ENCODE results near the gene CADM1. TPM values are rescaled to one million over a fixed set of nuclear protein-coding genes. Genes with fewer than 3 reads are reported as not detected.

The CADM1 gene
- total RNA-seq, 2 donors from 2014 or later, result 49.6 to 137 TPM

DNA sequence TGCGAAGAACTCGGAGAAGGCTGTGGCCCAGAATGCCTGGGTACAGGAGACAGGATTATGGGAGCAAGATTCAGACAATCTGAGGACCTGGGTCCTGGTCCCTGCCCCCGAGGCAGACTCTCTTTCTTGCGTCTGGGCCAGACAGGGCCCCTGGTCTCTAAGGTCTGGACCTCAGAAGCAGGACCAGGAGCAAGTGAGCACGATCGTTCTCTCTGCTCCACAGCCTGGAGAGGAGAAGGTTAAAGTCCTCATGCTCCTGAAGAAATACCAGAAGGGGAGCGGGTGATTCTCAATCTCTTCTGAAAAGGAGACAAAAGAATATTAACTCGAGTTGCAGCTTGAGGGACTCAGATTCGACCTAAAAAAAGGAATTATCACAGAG is 349.9 kb downstream of the CADM1 start:
- WGBS, result 82% methylated on average over 9 of the region's 9 CpGs
- DNase-seq (ENCODE audit: low spot score), result no peak
- H3K27me3 ChIP-seq (replicated peaks; ENCODE audit: insufficient read depth), result no peaks in the 10 kb centered on the region
- no peak overlapping the region for H3K27ac ChIP-seq
- TF ChIP-seq POLR2AphosphoS5 (IDR thresholded peaks at IDR 0.05) (no peak), POLR2A (IDR thresholded peaks at IDR 0.05) (no peak)
- TF ChIP-seq, protein P1, sequence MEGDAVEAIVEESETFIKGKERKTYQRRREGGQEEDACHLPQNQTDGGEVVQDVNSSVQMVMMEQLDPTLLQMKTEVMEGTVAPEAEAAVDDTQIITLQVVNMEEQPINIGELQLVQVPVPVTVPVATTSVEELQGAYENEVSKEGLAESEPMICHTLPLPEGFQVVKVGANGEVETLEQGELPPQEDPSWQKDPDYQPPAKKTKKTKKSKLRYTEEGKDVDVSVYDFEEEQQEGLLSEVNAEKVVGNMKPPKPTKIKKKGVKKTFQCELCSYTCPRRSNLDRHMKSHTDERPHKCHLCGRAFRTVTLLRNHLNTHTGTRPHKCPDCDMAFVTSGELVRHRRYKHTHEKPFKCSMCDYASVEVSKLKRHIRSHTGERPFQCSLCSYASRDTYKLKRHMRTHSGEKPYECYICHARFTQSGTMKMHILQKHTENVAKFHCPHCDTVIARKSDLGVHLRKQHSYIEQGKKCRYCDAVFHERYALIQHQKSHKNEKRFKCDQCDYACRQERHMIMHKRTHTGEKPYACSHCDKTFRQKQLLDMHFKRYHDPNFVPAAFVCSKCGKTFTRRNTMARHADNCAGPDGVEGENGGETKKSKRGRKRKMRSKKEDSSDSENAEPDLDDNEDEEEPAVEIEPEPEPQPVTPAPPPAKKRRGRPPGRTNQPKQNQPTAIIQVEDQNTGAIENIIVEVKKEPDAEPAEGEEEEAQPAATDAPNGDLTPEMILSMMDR (IDR thresholded peaks at IDR 0.05), result no peak
- H3K36me3 ChIP-seq, result no peaks in the 10 kb centered on the region
- intact Hi-C loops (cut with DNase I), result no loop called here
- no peaks in the 10 kb centered on the region for H3K4me1 ChIP-seq (replicated peaks)
- no peaks in the 10 kb centered on the region for H3K9me3 ChIP-seq
- no peak overlapping the region for H3K4me3 ChIP-seq

DNA sequence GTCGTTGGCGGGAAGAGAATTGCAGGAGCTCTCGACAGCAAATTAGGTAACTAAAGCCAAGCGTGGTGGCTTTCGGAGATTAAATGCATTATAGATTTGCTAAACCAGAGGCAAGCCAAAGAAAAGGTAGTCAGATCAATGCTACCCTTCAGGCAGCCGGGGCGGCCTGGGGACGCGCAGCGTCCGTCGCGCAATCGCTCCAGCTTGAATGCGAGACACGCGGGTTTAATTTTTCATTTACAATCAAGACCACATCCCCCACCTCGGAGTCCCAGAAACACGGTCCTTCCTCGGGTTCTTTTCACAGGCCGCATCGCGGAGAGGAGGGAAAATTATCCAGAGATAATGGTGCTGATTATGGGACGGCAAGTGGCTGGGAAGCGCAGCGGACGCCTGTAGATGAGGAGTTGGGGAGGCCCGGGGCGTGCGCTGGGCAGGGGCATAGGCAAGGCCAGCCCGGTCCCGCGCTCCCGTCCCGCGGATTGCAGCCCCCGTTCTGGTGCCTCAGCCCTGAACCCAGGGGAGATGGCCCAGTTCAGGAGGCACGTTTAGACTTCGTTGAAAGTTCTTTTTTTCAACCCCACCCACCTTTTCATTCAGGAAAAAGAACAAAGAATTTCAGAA is 350.4 kb downstream of the CADM1 start:
- H3K4me3 ChIP-seq, result no peak overlapping the region
- intact Hi-C loops (cut with DNase I), result no loop called here
- TF ChIP-seq POLR2A (IDR thresholded peaks at IDR 0.05), result no peak
- TF ChIP-seq, protein P1 (IDR thresholded peaks at IDR 0.05), result no peak
- TF ChIP-seq POLR2AphosphoS5 (IDR thresholded peaks at IDR 0.05), result no peak
- no peak overlapping the region for H3K27ac ChIP-seq
- H3K27me3 ChIP-seq (replicated peaks; ENCODE audit: insufficient read depth), result no peaks in the 10 kb centered on the region
- H3K4me1 ChIP-seq (replicated peaks), result no peaks in the 10 kb centered on the region
- WGBS, result 96% methylated on average over 39 of the region's 39 CpGs
- DNase-seq (ENCODE audit: low spot score), result no peak
- H3K36me3 ChIP-seq, result no peaks in the 10 kb centered on the region
- H3K9me3 ChIP-seq, result no peaks in the 10 kb centered on the region

DNA sequence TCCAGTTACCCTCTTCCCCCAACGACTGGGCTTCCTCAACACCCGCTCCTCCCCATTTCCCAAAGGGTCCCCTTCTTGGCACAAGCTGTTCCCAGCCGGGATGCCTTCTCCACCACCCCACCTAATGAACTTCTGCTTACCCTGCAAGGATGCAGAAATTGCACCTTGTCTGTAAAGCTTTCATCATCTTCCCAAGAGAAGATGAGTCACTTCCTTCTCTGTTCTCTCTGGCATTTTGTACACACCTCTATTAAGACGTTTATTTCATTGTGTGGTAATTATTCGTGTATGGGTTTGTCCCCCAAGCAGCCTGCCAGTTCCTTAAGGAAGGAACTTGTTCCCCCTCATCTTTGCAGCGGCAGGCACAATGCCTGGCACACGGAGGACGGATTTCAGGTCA is 351.1 kb downstream of the CADM1 start:
- Histone ChIP-seq H3K4me3 (no peak overlapping the region), H3K27ac (no peak overlapping the region), H3K27me3 (replicated peaks; ENCODE audit: insufficient read depth) (no peaks in the 10 kb centered on the region), H3K4me1 (replicated peaks) (no peaks in the 10 kb centered on the region), H3K36me3 (no peaks in the 10 kb centered on the region), H3K9me3 (no peaks in the 10 kb centered on the region)
- 76% methylated on average over 8 of the region's 8 CpGs for WGBS
- intact Hi-C loops (cut with DNase I), result no loop called here
- no peak for DNase-seq (ENCODE audit: low spot score)
- TF ChIP-seq POLR2A (IDR thresholded peaks at IDR 0.05), result no peak
- TF ChIP-seq POLR2AphosphoS5 (IDR thresholded peaks at IDR 0.05), result no peak
- TF ChIP-seq, protein P1 (IDR thresholded peaks at IDR 0.05), result no peak

DNA sequence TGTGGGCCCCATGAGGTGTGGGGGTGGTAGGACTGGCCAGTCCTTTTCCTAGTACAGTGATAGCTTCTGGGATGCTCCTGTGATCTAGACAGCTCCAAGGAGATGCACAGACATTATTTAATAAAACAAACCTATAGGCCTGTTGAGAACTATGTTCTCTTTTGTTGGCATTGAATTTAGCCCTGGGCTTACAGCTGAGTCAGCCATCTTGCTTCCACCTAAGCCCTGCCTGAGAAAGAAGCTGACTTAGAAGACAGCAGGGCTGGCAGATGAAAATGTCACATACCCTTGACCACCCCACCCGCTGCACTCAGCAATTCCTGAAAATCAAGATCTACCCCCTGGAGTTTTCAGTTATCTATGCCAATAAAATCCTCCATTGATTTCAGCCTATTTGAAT is 353.2 kb downstream of the CADM1 start:
- no peak for DNase-seq (ENCODE audit: low spot score)
- Histone ChIP-seq H3K9me3 (no peaks in the 10 kb centered on the region), H3K27me3 (replicated peaks; ENCODE audit: insufficient read depth) (no peaks in the 10 kb centered on the region), H3K4me1 (replicated peaks) (no peaks in the 10 kb centered on the region), H3K27ac (no peak overlapping the region), H3K4me3 (no peak overlapping the region), H3K36me3 (no peaks in the 10 kb centered on the region)
- 90% methylated on average over 1 of the region's 1 CpG for WGBS
- no peak for TF ChIP-seq POLR2A (IDR thresholded peaks at IDR 0.05)
- TF ChIP-seq, protein P1 (IDR thresholded peaks at IDR 0.05), result no peak
- TF ChIP-seq POLR2AphosphoS5 (IDR thresholded peaks at IDR 0.05), result no peak
- intact Hi-C loops (cut with DNase I), result no loop called here

DNA sequence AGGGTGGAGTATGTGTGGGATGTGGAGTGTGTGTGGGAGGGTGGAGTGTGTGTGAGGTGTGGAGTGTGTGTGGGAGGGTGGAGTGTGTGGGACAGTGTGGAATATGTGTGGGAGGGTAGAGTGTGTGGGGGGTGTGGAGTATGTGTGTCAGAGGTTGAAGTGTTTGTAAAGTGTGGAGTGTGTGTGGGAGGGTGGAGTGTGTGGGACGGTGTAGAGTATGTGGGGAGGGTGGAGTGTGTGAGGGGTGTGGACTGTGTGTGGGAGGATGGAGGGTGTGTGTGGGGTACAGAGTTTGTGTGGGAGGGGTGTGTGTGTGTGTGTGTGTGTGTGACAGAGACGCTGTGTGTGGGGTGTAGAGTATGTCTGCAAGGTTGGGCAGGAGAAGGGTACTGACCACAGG is 355.5 kb downstream of the CADM1 start:
- intact Hi-C loops (cut with DNase I), result no loop called here
- 79% methylated on average over 2 of the region's 2 CpGs for WGBS
- no peak for TF ChIP-seq POLR2A (IDR thresholded peaks at IDR 0.05)
- TF ChIP-seq, protein P1 (IDR thresholded peaks at IDR 0.05), result no peak
- no peak for TF ChIP-seq POLR2AphosphoS5 (IDR thresholded peaks at IDR 0.05)
- Histone ChIP-seq H3K9me3 (no peaks in the 10 kb centered on the region), H3K36me3 (no peaks in the 10 kb centered on the region), H3K4me1 (replicated peaks) (no peaks in the 10 kb centered on the region), H3K4me3 (no peak overlapping the region), H3K27ac (no peak overlapping the region), H3K27me3 (replicated peaks; ENCODE audit: insufficient read depth) (no peaks in the 10 kb centered on the region)
- no peak for DNase-seq (ENCODE audit: low spot score)

All from prostate gland (tissue), 2 donors.